HG02885 (cell line): ENCODE measurements around the gene ECHDC1.
"Not testable (repeated sequence)": the region's sequence is repeated elsewhere in the genome, so short reads cannot be mapped to it uniquely, and the experiment has no call there.

Experiments
- ATAC-seq: cut with Tn5 transposase; IDR thresholded peaks from one replicate; pipeline ENCODE4 v1.9.1; 2021; ENCODE audit warnings: mild to moderate bottlenecking; ENCODE audit not compliant: unreplicated experiment, poor library complexity

ECHDC1 gene

GRCh38 chr6:127342946-127343808 lies at the start of gene ECHDC1:
TSS of gene ECHDC1 (minus strand) at chr6:127343609. CDS start at chr6:127331028, 12,581 bp downstream.
- ATAC-seq = peak; percentile 71

- ATAC-seq = no peak
Measured at GRCh38 chr6:127392301-127392700, 48.9 kb upstream of the ECHDC1 start.

GRCh38 chr6:127391094-127391953 lies 47.9 kb upstream of the ECHDC1 start:
- no peak for ATAC-seq

- ATAC-seq = no peak
Measured at GRCh38 chr6:127389706-127390105, 46.3 kb upstream of the ECHDC1 start.

GRCh38 chr6:127385668-127386430 lies 42.4 kb upstream of the ECHDC1 start:
- ATAC-seq = no peak

GRCh38 chr6:127384848-127385247 lies 41.4 kb upstream of the ECHDC1 start:
- not testable (repeated sequence) for ATAC-seq

- ATAC-seq = no peak
Measured at GRCh38 chr6:127383988-127384387, 40.6 kb upstream of the ECHDC1 start.

GRCh38 chr6:127382413-127382812 lies 39.0 kb upstream of the ECHDC1 start:
- no peak for ATAC-seq

GRCh38 chr6:127381384-127381783 lies 38.0 kb upstream of the ECHDC1 start:
- no peak for ATAC-seq

- ATAC-seq = no peak
Measured at GRCh38 chr6:127376685-127377084, 33.3 kb upstream of the ECHDC1 start.

- ATAC-seq = no peak
Measured at GRCh38 chr6:127367023-127367375, 23.6 kb upstream of the ECHDC1 start.

- ATAC-seq = no peak
Measured at GRCh38 chr6:127366282-127367022, 23.0 kb upstream of the ECHDC1 start.

GRCh38 chr6:127365874-127366273 lies 22.5 kb upstream of the ECHDC1 start:
- no peak for ATAC-seq

GRCh38 chr6:127352524-127352923 lies 9.1 kb upstream of the ECHDC1 start:
- no peak for ATAC-seq

- no peak for ATAC-seq
Measured at GRCh38 chr6:127349980-127350379, 6.6 kb upstream of the ECHDC1 start.

- ATAC-seq = no peak
Measured at GRCh38 chr6:127348028-127348661, 4.7 kb upstream of the ECHDC1 start.

- ATAC-seq = no peak
Measured at GRCh38 chr6:127347178-127347577, 3.8 kb upstream of the ECHDC1 start.

- no peak for ATAC-seq
Measured at GRCh38 chr6:127345521-127345920, 2.1 kb upstream of the ECHDC1 start.
